Ovary (tissue), 9 donors: ENCODE results near the gene AUTS2. TPM values are rescaled to one million over a fixed set of nuclear protein-coding genes. Genes with fewer than 3 reads are reported as not detected.

Experiments used
- DNase-seq, 5 donors: peaks; one replicate each; pipeline ENCODE4 v3.0.0-alpha.2; 2019 to 2020
- H3K27ac ChIP-seq, 2 donors: fragments of 200-600 bp; one replicate each; pipeline versions ENCODE4 v1.5.1 to v1.8.0; 2019 to 2022
- H3K27me3 ChIP-seq: fragments of 200-600 bp; one replicate; pipeline ENCODE4 v1.8.0; 2022
- H3K36me3 ChIP-seq: fragments of 200-600 bp; sonication (generic); one replicate; pipeline ENCODE4 v1.5.1; 2019
- H3K4me1 ChIP-seq: one replicate; pipeline ENCODE4 v1.8.1; 2013; ENCODE audit warnings: mild to moderate bottlenecking, moderate library complexity; ENCODE audit not compliant: insufficient read depth
- H3K4me3 ChIP-seq: fragments of 200-600 bp; sonication (generic); one replicate; pipeline ENCODE4 v1.5.1; 2017
- H3K9me3 ChIP-seq, 2 donors: fragments of 200-600 bp in 1 of 2; sonication (generic) in 1 of 2; one replicate each; pipeline versions ENCODE4 v1.5.1 to v1.8.1; 2013 to 2019; ENCODE audit warnings: mild to moderate bottlenecking in 1 of 2, moderate library complexity in 1 of 2
- EP300 ChIP-seq: sonication (generic); formaldehyde crosslinking; IDR thresholded peaks from one replicate; pipeline ENCODE4 v1.6.1; 2017; ENCODE audit warnings: antibody characterized with exemption
- POLR2A ChIP-seq: fragments of 450-650 bp; IDR thresholded peaks from one replicate; pipeline ENCODE4 v1.6.1; 2017; ENCODE audit warnings: antibody characterized with exemption, mild to moderate bottlenecking, moderate library complexity
- WGBS, 3 donors: extraction: QIAGEN DNeasy Blood & Tissue Kit in 1 of 3; methylation state at CpG; one replicate each; pipeline versions ENCODE4 v1.1.5 to v1.1.7; 2013 to 2017; 5-methylcytosine and 5-hydroxymethylcytosine counted together
- intact Hi-C, 4 donors: fragments of 100-400 bp; cut with DNase I; formaldehyde crosslinking; loops; one replicate each; pipeline versions ENCODE4 v1.11.0 to v1.15.1; 2022 to 2023
- polyA plus RNA-seq, 2 donors: library from polyadenylated mRNA; stranded (reverse); fragments of 200-250 nt in 1 of 2; fragments of 350-450 nt in 1 of 2; fragmentation: Illumina TruSeq in 1 of 2; extraction: RNeasy Lipid Tissue Mini Kit (QIAGEN cat#74804) in 1 of 2; gene quantifications; one replicate each; pipeline ENCODE4 v1.2.3, GENCODE V29; 2013 to 2014
- total RNA-seq, 7 donors: library from RNA; depleted of rRNA in 2 of 7; stranded (reverse); fragments of >200 nt in 2 of 7; fragmentation: NEBNext Ultra II Directional in 3 of 7; extraction: Animal tissue kit (Norgen Biotek cat#: 25700) in 3 of 7; gene quantifications; one replicate each; pipeline versions ENCODE4 v1.1.0 to v1.2.4, GENCODE V29; 2016 to 2023
- TF ChIP-seq, protein P1 (sequence below), 3 donors: fragments of 450-650 bp in 2 of 3; fragments of 200-600 bp in 1 of 3; IDR thresholded peaks; one replicate each; pipeline versions ENCODE4 v1.5.1 to v1.8.0; 2016 to 2022; ENCODE audit warnings: antibody characterized with exemption in 3 of 3, mild to moderate bottlenecking in 1 of 3
- donor health status: DM: no; HTN: no; CAD: no; lungs with moderate emphysema.
- donor health status: DM: no; HTN: no; CAD: no.
- donor health status: Bipolar disorder and iron deficiency.
- donor health status: DM: yes; HTN: yes; CAD: no.
- donor health status: DM: no; HTN: no; CAD: no.
- donor health status: DM: yes; HTN: yes; CAD: no.

The AUTS2 gene
- total and polyA plus RNA-seq, 9 donors, result 18.3 to 60.9 (median 44.9) TPM

- peaks cover 1% of the 10 kb centered on the region for H3K4me1 ChIP-seq
- no peak for TF ChIP-seq POLR2A
- TF ChIP-seq, protein P1, sequence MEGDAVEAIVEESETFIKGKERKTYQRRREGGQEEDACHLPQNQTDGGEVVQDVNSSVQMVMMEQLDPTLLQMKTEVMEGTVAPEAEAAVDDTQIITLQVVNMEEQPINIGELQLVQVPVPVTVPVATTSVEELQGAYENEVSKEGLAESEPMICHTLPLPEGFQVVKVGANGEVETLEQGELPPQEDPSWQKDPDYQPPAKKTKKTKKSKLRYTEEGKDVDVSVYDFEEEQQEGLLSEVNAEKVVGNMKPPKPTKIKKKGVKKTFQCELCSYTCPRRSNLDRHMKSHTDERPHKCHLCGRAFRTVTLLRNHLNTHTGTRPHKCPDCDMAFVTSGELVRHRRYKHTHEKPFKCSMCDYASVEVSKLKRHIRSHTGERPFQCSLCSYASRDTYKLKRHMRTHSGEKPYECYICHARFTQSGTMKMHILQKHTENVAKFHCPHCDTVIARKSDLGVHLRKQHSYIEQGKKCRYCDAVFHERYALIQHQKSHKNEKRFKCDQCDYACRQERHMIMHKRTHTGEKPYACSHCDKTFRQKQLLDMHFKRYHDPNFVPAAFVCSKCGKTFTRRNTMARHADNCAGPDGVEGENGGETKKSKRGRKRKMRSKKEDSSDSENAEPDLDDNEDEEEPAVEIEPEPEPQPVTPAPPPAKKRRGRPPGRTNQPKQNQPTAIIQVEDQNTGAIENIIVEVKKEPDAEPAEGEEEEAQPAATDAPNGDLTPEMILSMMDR (IDR thresholded peaks at IDR 0.05), result no peak
- TF ChIP-seq EP300, result no peak
- no peaks in the 10 kb centered on the region for H3K27me3 ChIP-seq
- H3K27ac ChIP-seq, result no peak overlapping the region
- H3K4me3 ChIP-seq, result no peak overlapping the region
- intact Hi-C loops, result no loop called here
- no peak for DNase-seq
- H3K36me3 ChIP-seq, result no peaks in the 10 kb centered on the region
- no peaks in the 10 kb centered on the region for H3K9me3 ChIP-seq
- whole genome bisulfite sequencing, 3 donors, result 74 to 89% (median 88%) methylated on average over 5 of the region's 5 CpGs
Observed at GRCh38 chr7:70712942-70713341, 1114.7 kb downstream of the AUTS2 start.

DNA sequence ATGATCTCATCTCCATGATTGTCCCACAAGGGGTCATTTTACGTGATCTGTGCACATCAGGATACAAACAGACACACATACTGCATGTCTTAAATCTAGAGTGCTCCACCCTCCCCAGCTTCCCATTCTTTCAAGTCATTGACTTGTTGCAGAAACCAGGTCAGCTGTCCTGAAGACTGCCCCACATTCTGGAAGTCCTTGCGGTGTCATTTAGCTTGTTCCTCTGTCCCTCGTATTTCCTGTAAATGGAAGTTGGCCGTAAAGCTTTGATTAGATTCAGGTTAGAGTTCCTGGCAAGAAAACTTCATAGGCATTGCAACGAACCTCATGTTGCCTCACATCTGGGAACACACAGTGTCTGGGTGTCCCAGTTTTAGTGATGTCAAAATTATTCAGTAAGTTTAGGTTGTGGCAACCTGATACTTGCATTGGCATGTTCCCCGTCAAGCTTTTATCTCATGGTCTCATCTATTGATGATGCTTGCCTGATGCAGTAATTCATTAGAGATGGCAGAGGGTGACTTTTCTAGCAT lies 1116.3 kb downstream of the AUTS2 start:
- TF ChIP-seq EP300, result no peak
- TF ChIP-seq, protein P1 (IDR thresholded peaks at IDR 0.05), result no peak
- no peak for TF ChIP-seq POLR2A

GRCh38 chr7:70717553-70718329 lies 1119.5 kb downstream of the AUTS2 start:
- no peak overlapping the region for H3K4me3 ChIP-seq
- peaks cover 1% of the 10 kb centered on the region for H3K4me1 ChIP-seq
- no peaks in the 10 kb centered on the region for H3K9me3 ChIP-seq
- 84 to 92% (median 92%) methylated on average over 9 of the region's 9 CpGs for WGBS, 3 donors
- H3K36me3 ChIP-seq, result no peaks in the 10 kb centered on the region
- DNase-seq, result no peak
- H3K27me3 ChIP-seq, result no peaks in the 10 kb centered on the region
- TF ChIP-seq, protein P1 (IDR thresholded peaks at IDR 0.05), result no peak
- TF ChIP-seq POLR2A (no peak), EP300 (no peak)
- intact Hi-C loops, result no loop called here
- H3K27ac ChIP-seq, result no peak overlapping the region

More for the DNA sequence above, 1116.3 kb downstream of the AUTS2 start:
- Histone ChIP-seq H3K4me3 (no peak overlapping the region), H3K9me3 (no peaks in the 10 kb centered on the region), H3K27me3 (no peaks in the 10 kb centered on the region), H3K4me1 (peaks cover 1% of the 10 kb centered on the region), H3K27ac (no peak overlapping the region), H3K36me3 (no peaks in the 10 kb centered on the region)
- intact Hi-C loops, result no loop called here
- no peak for DNase-seq
- 96 to 98% (median 98%) methylated on average over 6 of the region's 6 CpGs for WGBS, 3 donors

- no peaks in the 10 kb centered on the region for H3K36me3 ChIP-seq
- H3K4me1 ChIP-seq, result peaks cover 1% of the 10 kb centered on the region
- H3K9me3 ChIP-seq, result no peaks in the 10 kb centered on the region
- no peak for DNase-seq
- WGBS, 3 donors, result 90 to 93% (median 92%) methylated on average over 6 to 7 of the region's 7 CpGs
- H3K4me3 ChIP-seq, result no peak overlapping the region
- H3K27me3 ChIP-seq, result no peaks in the 10 kb centered on the region
- no peak for TF ChIP-seq POLR2A
- TF ChIP-seq EP300, result no peak
- TF ChIP-seq, protein P1 (IDR thresholded peaks at IDR 0.05), result no peak
- H3K27ac ChIP-seq, result no peak overlapping the region
- intact Hi-C loops, result no loop called here
Observed at GRCh38 chr7:70719125-70719524, 1120.8 kb downstream of the AUTS2 start.
